ENCODE measurements around the gene MCF2L.

DNA sequence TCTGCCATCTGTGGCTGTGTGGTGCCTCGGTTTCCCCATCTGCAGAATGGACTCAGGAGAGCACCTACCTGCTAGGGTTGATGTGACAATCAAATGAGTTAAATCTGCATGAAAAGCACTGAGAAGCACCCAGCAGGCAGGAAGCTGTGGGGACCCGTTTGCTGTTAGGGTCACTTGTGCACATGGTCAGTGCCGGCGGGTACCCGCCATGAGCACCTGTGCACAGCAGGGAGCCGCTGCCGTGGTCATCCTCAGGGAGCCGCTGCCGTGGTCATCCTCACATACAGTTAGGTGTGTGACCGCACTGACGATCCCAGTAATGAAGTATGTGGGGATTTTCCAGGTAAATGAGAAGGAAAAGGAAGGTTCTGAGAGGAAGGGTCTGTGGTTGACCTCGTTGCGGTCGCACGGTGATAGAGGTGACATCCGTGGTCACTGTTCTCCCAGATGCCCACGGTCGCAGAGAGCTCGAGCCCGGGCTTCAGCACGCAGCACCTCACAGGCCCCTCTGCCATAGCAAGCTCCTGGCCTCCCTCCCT is 6.5 kb downstream of the MCF2L start:
- TF ChIP-seq, protein P1, sequence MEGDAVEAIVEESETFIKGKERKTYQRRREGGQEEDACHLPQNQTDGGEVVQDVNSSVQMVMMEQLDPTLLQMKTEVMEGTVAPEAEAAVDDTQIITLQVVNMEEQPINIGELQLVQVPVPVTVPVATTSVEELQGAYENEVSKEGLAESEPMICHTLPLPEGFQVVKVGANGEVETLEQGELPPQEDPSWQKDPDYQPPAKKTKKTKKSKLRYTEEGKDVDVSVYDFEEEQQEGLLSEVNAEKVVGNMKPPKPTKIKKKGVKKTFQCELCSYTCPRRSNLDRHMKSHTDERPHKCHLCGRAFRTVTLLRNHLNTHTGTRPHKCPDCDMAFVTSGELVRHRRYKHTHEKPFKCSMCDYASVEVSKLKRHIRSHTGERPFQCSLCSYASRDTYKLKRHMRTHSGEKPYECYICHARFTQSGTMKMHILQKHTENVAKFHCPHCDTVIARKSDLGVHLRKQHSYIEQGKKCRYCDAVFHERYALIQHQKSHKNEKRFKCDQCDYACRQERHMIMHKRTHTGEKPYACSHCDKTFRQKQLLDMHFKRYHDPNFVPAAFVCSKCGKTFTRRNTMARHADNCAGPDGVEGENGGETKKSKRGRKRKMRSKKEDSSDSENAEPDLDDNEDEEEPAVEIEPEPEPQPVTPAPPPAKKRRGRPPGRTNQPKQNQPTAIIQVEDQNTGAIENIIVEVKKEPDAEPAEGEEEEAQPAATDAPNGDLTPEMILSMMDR (conservative IDR thresholded peaks at IDR 0.05; ENCODE audit: low read depth in 2 of 2): no peak
- TF ChIP-seq REST (IDR thresholded peaks at IDR 0.05; ENCODE audit: unreplicated experiment) (no peak), POLR2AphosphoS5 (IDR thresholded peaks at IDR 0.05; ENCODE audit: low read depth) (no peak), CREB1 (CRISPR knock-in tag; IDR thresholded peaks at IDR 0.05; ENCODE audit: low read depth) (no peak), NANOG (IDR thresholded peaks at IDR 0.05; ENCODE audit: borderline replicate concordance) (no peak), EZH2 (IDR thresholded peaks at IDR 0.05; ENCODE audit: low read depth, unreplicated experiment) (no peak), JUNB (IDR thresholded peaks at IDR 0.05; ENCODE audit: unreplicated experiment) (no peak), EZH2phosphoT487 (IDR thresholded peaks at IDR 0.05; ENCODE audit: unreplicated experiment) (no peak), ZNF114 (CRISPR knock-in tag; IDR thresholded peaks at IDR 0.05) (no peak), STAT1 (IDR thresholded peaks at IDR 0.05; ENCODE audit: unreplicated experiment) (no peak), ZNF462 (CRISPR knock-in tag; IDR thresholded peaks at IDR 0.05) (no peak), ZNF331 (CRISPR knock-in tag; IDR thresholded peaks at IDR 0.05; ENCODE audit: low read depth) (no peak)
- TF ChIP-seq, protein P2, sequence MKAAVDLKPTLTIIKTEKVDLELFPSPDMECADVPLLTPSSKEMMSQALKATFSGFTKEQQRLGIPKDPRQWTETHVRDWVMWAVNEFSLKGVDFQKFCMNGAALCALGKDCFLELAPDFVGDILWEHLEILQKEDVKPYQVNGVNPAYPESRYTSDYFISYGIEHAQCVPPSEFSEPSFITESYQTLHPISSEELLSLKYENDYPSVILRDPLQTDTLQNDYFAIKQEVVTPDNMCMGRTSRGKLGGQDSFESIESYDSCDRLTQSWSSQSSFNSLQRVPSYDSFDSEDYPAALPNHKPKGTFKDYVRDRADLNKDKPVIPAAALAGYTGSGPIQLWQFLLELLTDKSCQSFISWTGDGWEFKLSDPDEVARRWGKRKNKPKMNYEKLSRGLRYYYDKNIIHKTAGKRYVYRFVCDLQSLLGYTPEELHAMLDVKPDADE (IDR thresholded peaks at IDR 0.05): no peak
